BJ (cell line): ENCODE measurements around the gene NTMT2. TPM values are rescaled to one million over a fixed set of nuclear protein-coding genes. Genes with fewer than 3 reads are reported as not detected.
"Not testable (repeated sequence)": the region's sequence is repeated elsewhere in the genome, so short reads cannot be mapped to it uniquely, and the experiment has no call there.

Experiments
- CTCF ChIA-PET: fragments of 350-600 bp; formaldehyde crosslinking; extraction: SDS; loops from one replicate; lab custom pipeline; 2021; ENCODE audit warnings: antibody characterized with exemption, inconsistent platforms; lab: Yijun Ruan, JAX
- POLR2A ChIA-PET: fragments of 300-600 bp; sonication (Branson Sonifier 250); formaldehyde crosslinking; extraction: SDS; loops from one replicate; lab custom pipeline; 2021; ENCODE audit warnings: antibody characterized with exemption; lab: Charles Lee
- DNase-seq: peaks from one replicate; pipeline ENCODE4 v3.0.0-alpha.2; 2011; ENCODE audit warnings: low read depth
- H3K27me3 ChIP-seq: 2 replicates; pipeline ENCODE4 v1.6.0; 2011; ENCODE audit warnings: low read length; ENCODE audit not compliant: control insufficient read depth, insufficient read depth
- H3K36me3 ChIP-seq: 2 replicates; pipeline ENCODE4 v1.5.1; 2011; ENCODE audit warnings: low read length; ENCODE audit not compliant: control insufficient read depth, insufficient read depth
- H3K4me3 ChIP-seq: 2 replicates; pipeline ENCODE4 v1.5.1; 2011; ENCODE audit warnings: low read depth, mild to moderate bottlenecking, control low read depth, low read length
- CTCF ChIP-seq: IDR thresholded peaks from 2 replicates; pipeline ENCODE4 v1.5.1; 2011; ENCODE audit warnings: low read depth, mild to moderate bottlenecking, control low read depth, inconsistent platforms, low read length, moderate library complexity; ENCODE audit not compliant: insufficient read depth
- polyA minus RNA-seq: library from RNA; depleted of rRNA, polyadenylated mRNA; stranded (reverse); fragments of >200 nt; gene quantifications from 2 replicates; pipeline ENCODE4 v1.2.3, GENCODE V29; 2011; rRNA and poly(A)+ RNA removed
- polyA plus RNA-seq: library from polyadenylated mRNA; depleted of rRNA; stranded (reverse); fragments of >200 nt; gene quantifications from 2 replicates; pipeline ENCODE4 v1.2.3, GENCODE V29; 2011; rRNA removed

The NTMT2 gene
- polyA plus RNA-seq (not detected in 2 replicates), polyA minus RNA-seq (not detected in 2 replicates)

- H3K36me3 ChIP-seq = no peaks in the 10 kb centered on the region
- no peak for DNase-seq
- CTCF ChIA-PET = no interaction called here
- TF ChIP-seq CTCF = no peak
- POLR2A ChIA-PET = no interaction called here
- H3K27me3 ChIP-seq = no peaks in the 10 kb centered on the region
- no peak within 1 kb of the TSS for H3K4me3 ChIP-seq
These were observed at the start of gene NTMT2 for GRCh38 chr1:170145770-170146676. Gene NTMT2, plus strand, starts transcription at chr1:170145959. Its CDS starts 149 bp downstream, at chr1:170146108.

GRCh38 chr1:170095976-170096748 is 49.6 kb upstream of the NTMT2 start:
- no peak for TF ChIP-seq CTCF
- no peaks in the 10 kb centered on the region for H3K36me3 ChIP-seq
- no peak for DNase-seq
- H3K27me3 ChIP-seq = no peaks in the 10 kb centered on the region
- CTCF ChIA-PET = interaction anchor here (1.6 kb wide), 1 partner anchor 28 kb away, joined by 3 read pairs; no protein-coding TSS in a partner anchor
- POLR2A ChIA-PET = interaction anchor here (0.7 kb wide), 1 partner anchor 28 kb away, joined by 3 read pairs; no protein-coding TSS in a partner anchor
- no peak overlapping the region for H3K4me3 ChIP-seq

- no peak for TF ChIP-seq CTCF
- Histone ChIP-seq H3K27me3 (no peaks in the 10 kb centered on the region), H3K4me3 (no peak overlapping the region), H3K36me3 (no peaks in the 10 kb centered on the region)
- ChIA-PET POLR2A (no interaction called here), CTCF (interaction anchor here (1.6 kb wide), 1 partner anchor 28 kb away, joined by 3 read pairs; no protein-coding TSS in a partner anchor)
- no peak for DNase-seq
These were observed 48.9 kb upstream of the NTMT2 start for GRCh38 chr1:170096806-170097340.

GRCh38 chr1:170097449-170097948 is 48.3 kb upstream of the NTMT2 start:
- DNase-seq = no peak
- Histone ChIP-seq H3K36me3 (no peaks in the 10 kb centered on the region), H3K4me3 (no peak overlapping the region), H3K27me3 (no peaks in the 10 kb centered on the region)
- POLR2A ChIA-PET = no interaction called here
- no peak for TF ChIP-seq CTCF
- CTCF ChIA-PET = interaction anchor here (1.6 kb wide), 1 partner anchor 29 kb away, joined by 3 read pairs; no protein-coding TSS in a partner anchor

- DNase-seq, H3K27me3 ChIP-seq, H3K4me3 ChIP-seq, CTCF ChIA-PET, H3K36me3 ChIP-seq, POLR2A ChIA-PET: not testable (repeated sequence)
These were observed 32.6 kb upstream of the NTMT2 start for GRCh38 chr1:170113140-170113539.
